GM12892 (cell line): ENCODE results near the gene PFKL.

Source experiments
- DNase-seq: peaks from one replicate; pipeline ENCODE4 v3.0.0; 2011; ENCODE audit not compliant: insufficient read length
- FAIRE-seq: peaks from 2 replicates; lab custom pipeline; 2011; peaks lifted over from hg19 to GRCh38; lab: Jason Lieb, UNC
- POLR2A ChIP-seq: IDR thresholded peaks from 2 replicates; pipeline ENCODE4 v1.6.1; 2011; ENCODE audit warnings: low read depth, low read length, control low read depth
- POLR2AphosphoS5 ChIP-seq: IDR thresholded peaks from 2 replicates; pipeline ENCODE4 v1.6.1; 2011; ENCODE audit warnings: low read depth, low read length, control low read depth
- TAF1 ChIP-seq: IDR thresholded peaks from 2 replicates; pipeline ENCODE4 v1.6.1; 2011; ENCODE audit warnings: low read depth, mild to moderate bottlenecking, control low read depth, low read length, borderline replicate concordance

PFKL gene

DNA sequence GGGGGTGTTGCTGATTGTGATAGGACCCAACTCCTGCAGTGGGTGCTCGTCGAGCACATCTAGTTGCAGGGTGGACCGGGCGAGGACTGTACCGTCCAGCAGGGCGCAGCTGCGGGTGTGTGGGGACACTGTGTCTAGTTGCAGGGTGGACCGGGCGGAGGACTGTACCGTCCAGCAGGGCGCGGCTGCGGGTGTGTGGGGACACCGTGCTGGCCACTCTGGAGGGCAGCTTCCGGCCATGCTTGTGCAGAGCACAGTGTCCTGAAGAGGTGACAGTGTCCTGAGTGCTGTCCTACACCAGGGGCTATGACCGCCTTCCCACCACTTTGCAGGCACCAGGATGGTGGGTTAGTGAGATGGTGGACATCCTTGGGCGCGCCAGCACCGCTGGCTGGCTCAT lies 49.0 kb downstream of the PFKL start:
- TF ChIP-seq POLR2A = no peak
- no peak for TF ChIP-seq TAF1
- no peak for TF ChIP-seq POLR2AphosphoS5
- DNase-seq = no peak
- no peak for FAIRE-seq

DNA sequence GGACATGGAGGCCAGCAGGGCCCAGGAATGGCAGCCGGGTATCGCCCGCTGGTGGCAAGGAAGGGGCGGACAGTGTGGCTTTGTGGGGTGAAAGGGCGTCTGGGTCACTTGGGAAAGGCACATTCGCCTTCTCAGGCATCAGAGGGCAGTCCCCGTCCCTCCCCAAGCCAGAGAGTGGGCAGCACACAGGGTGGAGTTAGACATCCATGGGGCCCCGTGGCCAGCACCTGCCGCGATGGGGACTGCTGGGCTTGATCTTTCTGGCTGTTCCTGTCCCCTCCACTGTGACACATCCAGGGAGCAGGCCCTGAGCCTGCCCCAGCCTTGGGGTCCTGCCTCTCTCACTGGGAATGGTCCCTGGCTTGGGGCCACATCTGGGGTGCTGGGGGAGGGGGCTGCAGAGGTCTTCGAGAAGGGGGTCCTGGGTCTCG lies 49.6 kb downstream of the PFKL start:
- DNase-seq = no peak
- no peak for TF ChIP-seq TAF1
- no peak for TF ChIP-seq POLR2AphosphoS5
- no peak for TF ChIP-seq POLR2A
- FAIRE-seq = no peak

DNA sequence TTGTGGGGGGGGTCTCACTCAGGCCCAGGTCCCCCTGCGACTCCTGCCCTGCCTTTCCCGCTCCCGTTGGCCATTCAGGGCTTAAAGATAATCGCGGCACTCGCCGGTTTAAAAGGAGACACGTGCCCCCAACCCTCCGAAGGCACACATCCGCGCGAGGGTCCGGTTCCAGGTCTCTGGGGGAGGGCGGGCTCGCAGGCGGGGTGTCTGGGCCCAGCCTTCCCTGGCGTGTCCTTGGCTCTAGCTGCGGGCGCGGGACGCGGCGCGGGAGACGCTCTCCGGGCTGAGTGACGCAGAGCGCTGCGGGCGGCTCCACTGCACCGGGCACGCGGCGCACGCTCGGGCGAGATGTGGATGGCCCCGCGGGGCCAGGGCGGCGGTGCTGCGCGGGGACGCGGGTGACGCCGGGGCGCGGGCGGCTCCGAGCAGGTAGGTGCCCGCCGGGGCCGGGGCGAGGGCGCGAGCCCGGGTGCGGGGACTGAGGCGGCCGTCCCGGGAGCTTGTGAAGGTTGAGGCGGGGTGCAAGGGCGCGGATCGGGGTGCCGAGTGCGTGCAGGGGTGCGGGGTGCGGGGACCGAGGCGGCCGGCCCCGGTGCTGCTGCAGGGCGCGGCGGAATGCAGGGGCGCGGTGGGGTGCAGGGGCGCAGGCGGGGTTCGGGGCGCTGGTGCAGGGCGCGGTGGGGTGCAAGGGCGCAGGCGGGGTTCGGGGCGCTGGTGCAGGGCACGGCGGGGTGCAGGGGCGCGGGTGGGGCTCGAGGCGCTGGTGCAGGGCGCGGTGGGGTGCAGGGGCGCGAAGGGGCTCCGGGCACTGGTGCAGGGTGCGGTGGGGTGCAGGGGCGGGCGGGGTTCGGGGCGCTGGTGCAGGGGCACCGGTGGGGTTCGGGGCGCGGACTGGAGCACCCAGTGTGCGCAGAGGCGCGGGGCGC lies 50.3 kb downstream of the PFKL start:
- DNase-seq (no peak), FAIRE-seq (no peak)
- TF ChIP-seq POLR2AphosphoS5 (no peak), POLR2A (no peak), TAF1 (no peak)

DNA sequence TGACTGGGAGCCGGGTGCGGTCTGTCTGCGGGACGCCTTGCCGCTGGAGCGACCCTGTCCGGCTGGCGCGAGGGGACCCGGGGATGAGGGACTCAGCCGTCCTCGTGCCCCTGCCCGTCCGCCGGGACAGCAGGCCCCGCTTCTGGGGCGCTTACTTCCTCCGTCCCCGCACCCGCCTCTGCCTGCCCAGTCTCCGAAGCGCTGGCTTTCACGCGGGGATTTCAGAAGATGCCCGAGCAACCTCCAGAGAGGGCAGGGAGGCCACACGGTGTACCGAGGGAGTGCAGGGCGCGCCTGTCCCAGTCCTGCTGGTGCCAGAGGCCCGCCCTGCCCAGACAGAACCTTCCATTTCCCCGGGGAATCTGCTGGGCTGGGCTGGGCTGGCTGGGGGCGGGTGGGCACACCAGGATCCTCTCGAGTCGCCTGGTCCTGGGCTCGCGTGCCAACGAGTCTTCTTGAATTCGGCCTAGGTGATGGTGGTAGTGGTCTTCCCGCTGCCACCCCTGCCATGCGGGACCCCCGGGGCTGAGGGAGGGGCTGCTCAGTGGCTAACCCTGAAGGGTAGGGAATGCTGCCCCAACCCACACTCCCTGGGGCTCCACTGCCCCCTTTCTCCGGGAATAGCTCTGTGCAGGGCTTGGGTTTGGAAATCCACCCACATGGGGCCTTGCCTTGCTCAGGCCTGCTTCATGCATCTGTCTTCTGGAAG lies 51.1 kb downstream of the PFKL start:
- DNase-seq (no peak), FAIRE-seq (no peak)
- TF ChIP-seq TAF1 (no peak), POLR2A (no peak), POLR2AphosphoS5 (no peak)

DNA sequence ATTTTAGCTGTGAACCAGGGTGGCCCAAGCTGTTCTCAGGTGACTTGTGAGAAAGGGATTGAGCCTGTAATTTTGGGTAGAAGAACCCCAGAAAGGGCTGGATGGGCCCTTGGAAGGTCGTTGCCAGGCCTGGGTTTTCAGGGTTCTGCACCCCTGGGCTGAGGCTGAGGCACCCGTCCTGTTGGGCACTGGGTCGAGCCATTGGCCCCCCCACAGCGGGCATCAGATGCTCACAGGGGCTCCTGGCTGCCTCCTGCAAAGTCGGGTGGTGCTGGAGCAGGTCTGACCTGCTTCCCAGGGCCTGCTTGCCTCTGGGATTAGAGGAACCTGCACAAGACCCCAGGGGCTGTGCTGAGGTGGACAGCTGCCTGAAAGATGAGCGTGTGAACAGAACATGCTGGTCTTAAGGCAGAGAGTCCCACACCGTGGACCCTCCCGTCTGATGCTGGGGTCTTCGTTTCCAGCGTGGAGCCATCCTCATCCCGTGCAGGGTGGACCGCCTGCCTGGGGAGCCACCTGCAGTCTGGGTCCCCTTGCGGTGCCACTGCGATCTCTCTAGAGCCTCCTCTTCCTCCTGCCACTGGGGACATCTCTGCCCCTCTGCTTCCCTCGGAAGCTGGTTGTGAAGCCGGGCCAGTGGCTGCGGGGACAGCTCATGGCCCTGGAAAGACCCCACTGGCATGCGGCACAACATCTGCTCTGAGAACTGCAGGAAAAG lies 51.8 kb downstream of the PFKL start:
- FAIRE-seq = no peak
- no peak for DNase-seq
- TF ChIP-seq POLR2A = no peak
- no peak for TF ChIP-seq TAF1
- no peak for TF ChIP-seq POLR2AphosphoS5

DNA sequence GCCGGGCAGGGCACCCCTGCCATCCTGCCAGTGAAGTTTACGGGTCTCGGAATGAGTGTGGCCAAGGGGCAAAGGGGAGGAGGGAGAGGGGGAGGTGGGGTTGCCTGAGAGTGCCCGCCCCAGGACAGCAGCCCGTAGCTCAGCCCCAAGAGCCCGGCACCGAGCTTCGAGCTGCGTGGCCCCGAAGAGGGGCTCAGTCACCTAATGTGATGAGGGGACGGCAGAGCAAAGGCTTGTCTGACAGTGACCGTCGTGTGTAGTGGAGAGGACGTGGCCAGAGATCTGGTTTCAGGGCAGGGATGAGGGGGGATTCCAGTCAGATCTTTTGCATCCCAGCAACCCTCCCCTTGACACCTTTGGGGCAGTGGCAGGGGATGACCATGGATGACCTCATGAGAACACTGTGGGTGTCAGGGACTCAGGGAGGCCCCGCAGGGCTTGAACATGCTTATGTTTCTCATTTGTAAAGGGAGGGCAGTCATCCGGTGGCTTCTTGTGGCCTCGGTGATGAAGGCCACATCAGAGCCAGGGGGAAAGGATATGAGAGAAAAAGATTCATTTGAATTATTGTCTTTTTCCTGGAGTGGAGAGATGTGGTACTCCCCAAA lies 52.5 kb downstream of the PFKL start:
- FAIRE-seq = no peak
- no peak for DNase-seq
- TF ChIP-seq POLR2AphosphoS5 (no peak), POLR2A (no peak), TAF1 (no peak)

DNA sequence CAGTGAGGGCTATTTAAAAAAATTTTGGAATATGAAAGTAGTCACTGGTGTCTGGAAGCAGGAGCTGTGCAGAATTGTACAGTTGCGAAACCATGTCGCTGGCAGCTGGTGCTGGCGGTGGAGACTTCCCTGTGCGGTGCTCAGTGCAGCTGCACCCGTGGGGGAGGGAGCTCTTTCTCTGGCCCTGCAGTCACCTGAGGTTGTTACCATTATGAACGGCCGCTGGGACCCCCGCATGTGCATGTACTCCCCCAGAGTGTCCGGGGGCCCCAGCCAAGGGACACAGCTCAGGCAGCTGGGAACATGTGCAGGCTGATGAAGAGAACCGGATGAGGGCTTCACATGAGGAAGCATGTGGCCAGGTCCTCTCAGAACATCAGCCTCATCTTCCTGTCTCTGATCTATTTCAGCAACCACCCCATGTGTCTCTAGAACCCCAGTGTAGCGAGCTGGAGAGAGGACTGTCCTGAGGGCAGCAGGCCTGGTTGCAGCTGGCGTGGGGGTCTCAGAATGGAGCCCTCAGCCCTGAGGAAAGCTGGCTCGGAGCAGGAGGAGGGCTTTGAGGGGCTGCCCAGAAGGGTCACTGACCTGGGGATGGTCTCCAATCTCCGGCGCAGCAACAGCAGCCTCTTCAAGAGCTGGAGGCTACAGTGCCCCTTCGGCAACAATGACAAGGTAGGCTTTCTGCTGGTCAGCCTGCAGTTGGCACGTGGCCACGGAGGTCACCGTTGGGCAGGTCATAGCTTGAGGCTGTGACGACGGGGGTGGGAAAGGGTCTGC lies 53.5 kb downstream of the PFKL start, which contains the start of gene TRPM2:
Gene TRPM2 (plus strand): TSS at position 431 of the 780 bp plus-strand sequence. CDS start 80 bp downstream, at position 511.
- DNase-seq = no peak
- TF ChIP-seq TAF1 = no peak
- TF ChIP-seq POLR2A = no peak
- FAIRE-seq = peak; percentile 81

DNA sequence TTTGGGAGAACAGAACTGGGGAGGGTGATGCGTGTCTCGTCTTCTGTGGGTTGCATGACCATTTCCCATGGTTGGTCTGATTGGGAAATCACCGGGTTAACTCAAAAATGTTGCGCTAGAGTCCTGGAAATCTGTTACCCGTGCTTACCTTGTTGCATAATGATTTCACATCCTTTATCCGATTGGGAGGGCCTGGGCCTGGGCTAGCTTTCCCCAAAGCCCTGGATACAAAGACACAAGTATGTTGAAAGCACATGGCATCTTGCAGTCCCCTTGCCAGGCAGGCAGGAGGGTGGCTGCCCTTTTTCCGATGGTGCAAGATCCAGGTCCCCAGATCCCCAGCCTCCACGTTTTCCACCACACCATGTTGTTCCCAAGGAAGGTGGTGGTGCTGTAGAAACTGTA lies 54.1 kb downstream of the PFKL start:
- TF ChIP-seq TAF1 (no peak), POLR2AphosphoS5 (no peak), POLR2A (no peak)
- no peak for FAIRE-seq
- DNase-seq = no peak

DNA sequence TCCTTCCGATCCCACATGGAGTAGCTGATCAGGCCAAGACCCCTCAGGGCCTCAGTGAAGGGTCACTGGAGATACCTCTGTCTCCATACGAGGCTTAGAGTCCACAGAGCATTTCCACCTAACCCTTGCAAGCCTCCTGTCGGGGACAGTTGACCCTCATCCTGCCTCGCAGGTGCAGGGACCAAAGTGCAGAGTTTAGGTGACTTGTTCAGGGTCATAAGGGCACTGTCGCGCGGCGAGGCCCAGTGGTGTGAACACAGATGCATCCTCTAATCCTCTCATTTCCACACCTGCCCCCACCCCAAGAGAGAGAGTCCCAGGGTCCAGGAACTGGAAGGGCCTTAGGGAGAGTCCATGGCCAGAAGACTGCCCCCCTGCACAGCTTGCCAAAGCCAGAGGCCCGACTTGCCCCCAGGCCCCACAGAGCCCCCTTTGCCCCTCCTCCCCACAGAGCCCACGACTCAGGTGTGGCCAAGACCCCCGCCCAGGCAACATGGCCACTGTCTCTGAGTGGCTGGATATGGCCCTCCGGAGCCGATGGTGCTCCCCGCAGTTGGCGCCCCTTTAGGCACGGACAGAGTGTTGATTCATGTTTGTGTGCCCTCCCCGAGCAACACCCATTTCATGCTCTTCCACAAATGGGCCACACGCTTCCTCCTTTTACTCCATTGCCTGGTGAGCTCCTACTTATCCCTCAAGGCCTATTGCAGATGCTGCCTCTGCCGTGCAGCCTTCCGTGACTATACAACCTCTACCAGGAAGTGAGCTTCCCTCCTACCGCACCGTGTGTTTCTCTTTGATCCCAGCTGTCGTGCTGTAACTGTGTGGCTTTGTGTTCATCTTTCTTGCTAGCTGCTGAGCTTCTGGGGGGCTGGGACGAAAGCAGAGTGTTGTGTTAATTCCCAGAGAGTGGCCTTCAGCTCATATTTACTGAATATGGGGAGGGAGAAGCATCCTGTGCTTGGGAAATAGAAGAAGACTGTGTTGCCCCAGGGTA lies 55.2 kb downstream of the PFKL start:
- FAIRE-seq (peak; percentile 83), DNase-seq (no peak)
- TF ChIP-seq POLR2A = no peak
- TF ChIP-seq TAF1 = no peak

DNA sequence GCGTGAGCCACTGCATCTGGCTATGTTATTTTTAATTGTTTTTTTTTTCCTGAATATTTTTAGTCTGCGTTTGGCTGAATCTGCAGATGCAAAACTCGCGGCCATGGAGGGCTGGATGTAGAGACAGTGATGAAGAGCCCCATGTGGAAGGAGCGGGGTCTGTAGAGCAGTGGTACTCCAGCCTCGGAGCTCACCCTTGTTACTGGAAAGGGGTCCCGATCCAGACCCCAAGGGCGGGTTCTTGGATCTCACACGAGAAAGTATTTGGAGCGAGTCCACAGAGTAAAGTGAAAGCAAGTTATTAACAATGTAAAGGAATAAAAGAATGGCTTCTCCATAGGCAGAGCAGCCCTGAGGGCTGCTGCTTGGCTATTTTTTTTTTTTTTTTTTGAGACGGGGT lies 56.3 kb downstream of the PFKL start:
- no peak for FAIRE-seq
- TF ChIP-seq POLR2AphosphoS5 (no peak), POLR2A (no peak), TAF1 (no peak)
- no peak for DNase-seq

DNA sequence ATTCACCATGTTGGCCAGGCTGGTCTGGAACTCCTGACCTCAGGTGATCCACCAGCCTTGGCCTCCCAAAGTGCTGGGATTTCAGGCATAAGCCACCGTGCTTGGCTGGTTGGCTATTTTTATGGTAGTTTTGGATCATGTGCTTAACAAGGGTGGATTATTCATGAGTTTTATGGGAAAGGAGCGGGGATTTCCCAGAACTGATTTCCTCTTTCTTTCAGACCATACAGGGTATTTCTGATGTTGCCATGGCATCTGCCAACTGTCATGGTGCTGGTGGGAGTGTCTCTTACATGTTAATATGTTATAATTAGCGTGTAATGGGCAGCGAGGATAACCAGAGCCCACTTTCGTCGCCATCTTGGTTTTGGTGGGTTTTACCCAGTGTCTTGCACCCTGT lies 56.8 kb downstream of the PFKL start:
- FAIRE-seq (no peak), DNase-seq (no peak)
- no peak for TF ChIP-seq POLR2AphosphoS5
- no peak for TF ChIP-seq TAF1
- no peak for TF ChIP-seq POLR2A
